HG03108 (cell line): ENCODE measurements around the gene PDZD2.
"Not testable (repeated sequence)": the region's sequence is repeated elsewhere in the genome, so short reads cannot be mapped to it uniquely, and the experiment has no call there.

Experiments
- ATAC-seq: cut with Tn5 transposase; IDR thresholded peaks from one replicate; pipeline ENCODE4 v1.9.1; 2021; ENCODE audit warnings: moderate library complexity; ENCODE audit not compliant: unreplicated experiment

PDZD2 gene

DNA sequence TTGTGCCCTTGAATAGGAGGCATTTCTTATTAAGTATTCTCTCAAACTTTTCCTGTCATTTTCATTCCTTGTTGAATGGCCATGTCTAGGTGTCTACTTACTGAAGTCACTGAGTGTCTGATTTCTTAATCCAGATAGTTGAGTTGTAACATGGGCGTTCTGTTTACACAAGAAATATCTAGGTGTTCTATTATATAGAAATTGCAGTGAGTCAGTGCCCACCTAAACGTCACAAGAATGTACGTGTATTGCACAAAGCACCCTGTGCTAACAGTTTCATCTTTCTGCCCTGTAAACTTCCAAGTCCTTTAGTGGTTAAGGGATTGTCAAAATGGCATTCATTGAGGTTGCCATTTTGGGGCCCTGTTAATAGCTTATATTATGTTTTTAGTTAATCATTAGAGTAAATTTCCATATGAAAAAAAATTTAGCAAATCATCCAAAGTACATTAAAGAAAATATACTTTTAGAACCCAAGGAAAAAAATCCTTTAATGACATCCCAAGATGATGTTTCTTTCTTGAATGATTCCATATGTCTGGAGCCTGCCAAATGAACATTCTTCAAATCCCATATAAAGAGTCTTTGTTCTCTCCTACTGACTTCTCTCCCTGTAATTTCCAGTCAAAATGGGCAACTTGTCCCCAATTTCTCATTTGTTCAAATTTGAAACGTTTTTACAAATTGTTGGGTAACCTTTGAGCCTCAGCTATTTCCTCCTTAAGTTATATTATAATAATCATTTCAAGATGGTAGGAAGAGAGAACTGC, 421.0 kb downstream of the PDZD2 start:
- ATAC-seq: no peak

DNA sequence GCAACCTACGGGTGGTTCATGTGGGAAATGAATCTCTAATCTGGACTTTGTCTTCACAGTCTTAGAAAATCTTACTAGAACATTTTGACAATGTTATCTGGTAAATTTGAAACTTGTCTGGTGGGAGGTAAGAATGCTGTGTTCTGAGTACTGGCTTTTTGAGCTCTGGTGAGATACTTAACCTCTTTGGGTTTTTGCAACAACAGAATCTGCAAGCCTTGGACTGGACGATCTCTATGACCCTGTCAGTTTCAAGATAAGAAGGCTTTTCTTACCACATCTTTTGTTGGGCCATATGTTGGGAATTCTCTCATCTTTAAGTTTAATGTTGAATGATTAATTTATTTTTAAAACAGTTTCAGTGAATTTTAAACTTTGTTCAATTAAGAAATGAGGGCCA, 422.3 kb downstream of the PDZD2 start:
- ATAC-seq: no peak

- ATAC-seq: no peak
These were observed 427.5 kb downstream of the PDZD2 start for GRCh38 chr5:32066448-32066847.

GRCh38 chr5:32067774-32068470, 429.0 kb downstream of the PDZD2 start:
- ATAC-seq: no peak

DNA sequence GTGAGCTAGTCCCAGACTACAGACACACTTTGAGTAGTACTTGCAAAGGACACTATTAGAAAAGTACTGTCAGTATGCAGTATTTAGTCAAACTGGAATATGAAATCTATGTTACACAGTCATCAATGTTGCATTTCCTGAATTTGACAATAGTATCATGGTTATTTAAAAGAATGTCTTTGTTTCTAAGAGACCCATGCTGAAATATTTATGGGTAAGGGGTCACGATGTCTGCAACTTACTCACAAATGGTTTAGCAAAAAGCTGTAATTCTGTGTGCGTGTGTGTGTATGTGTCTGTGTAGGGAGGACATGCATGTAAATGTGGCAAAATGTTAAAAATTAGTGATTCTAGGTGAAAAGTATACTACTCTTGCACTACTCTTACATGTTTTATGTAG, 429.6 kb downstream of the PDZD2 start:
- no peak for ATAC-seq

- ATAC-seq: no peak
These were observed 430.5 kb downstream of the PDZD2 start for GRCh38 chr5:32069396-32069795.

GRCh38 chr5:32071351-32071944, 432.5 kb downstream of the PDZD2 start:
- ATAC-seq: no peak

- ATAC-seq: no peak
These were observed 433.1 kb downstream of the PDZD2 start for GRCh38 chr5:32072054-32072453.

DNA sequence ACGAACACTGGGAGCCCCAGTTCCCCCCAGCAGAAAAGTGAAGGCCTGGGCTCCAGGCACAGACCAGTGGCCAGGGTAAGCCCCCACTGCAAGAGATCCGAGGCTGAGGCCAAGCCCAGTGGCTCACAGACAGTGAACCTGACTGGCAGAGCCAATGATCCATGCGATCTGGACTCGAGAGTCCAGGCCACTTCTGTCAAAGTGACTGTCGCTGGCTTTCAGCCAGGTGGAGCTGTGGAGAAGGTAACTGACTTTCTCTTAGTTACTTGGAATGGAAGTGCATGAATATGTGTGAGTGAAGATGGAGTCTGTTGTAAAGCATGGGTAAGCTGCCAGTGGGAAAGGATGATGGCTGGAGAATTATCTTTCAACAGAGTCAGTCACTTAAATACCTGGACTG, 435.5 kb downstream of the PDZD2 start:
- no peak for ATAC-seq

GRCh38 chr5:32076699-32077695, 438.1 kb downstream of the PDZD2 start:
- no peak for ATAC-seq

- not testable (repeated sequence) for ATAC-seq
These were observed 439.9 kb downstream of the PDZD2 start for GRCh38 chr5:32078855-32079254.

- ATAC-seq: not testable (repeated sequence)
These were observed 441.6 kb downstream of the PDZD2 start for GRCh38 chr5:32080565-32080964.

- no peak for ATAC-seq
These were observed 443.8 kb downstream of the PDZD2 start for GRCh38 chr5:32082701-32083100.

DNA sequence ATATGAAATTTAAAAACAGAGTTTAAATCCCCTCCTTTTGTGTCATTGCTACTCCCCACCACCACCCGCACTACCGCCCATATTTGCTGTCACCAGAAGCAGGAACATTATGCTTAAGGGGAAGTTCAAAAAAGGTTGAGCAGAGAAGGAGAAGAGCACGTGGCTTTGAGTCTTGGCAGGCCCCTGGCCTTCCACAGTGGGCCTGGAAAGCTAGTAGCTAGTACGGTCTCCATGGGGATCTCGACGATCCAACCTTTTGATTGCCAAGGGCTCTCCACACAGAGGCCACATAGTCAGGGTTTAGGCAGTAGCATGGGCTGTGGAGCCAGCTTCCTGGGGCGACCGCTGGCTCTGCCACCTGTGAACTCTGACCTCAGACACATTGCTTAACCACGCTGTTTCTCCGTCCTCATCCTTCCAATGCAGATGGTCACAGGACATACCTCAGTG, 445.1 kb downstream of the PDZD2 start:
- no peak for ATAC-seq

GRCh38 chr5:32087086-32088082, 448.5 kb downstream of the PDZD2 start:
- ATAC-seq: no peak

DNA sequence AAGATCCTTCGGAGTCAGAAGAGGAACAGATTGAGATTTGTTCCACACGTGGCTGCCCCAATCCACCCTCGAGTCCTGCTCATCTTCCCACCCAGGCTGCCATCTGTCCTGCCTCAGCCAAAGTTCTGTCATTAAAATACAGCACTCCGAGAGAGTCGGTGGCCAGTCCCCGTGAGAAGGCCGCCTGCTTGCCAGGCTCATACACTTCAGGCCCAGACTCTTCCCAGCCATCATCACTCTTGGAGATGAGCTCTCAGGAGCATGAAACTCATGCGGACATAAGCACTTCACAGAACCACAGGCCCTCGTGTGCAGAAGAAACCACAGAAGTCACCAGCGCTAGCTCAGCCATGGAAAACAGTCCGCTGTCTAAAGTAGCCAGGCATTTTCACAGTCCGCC, 449.3 kb downstream of the PDZD2 start:
- no peak for ATAC-seq

- no peak for ATAC-seq
These were observed 450.4 kb downstream of the PDZD2 start for GRCh38 chr5:32089146-32090000.

DNA sequence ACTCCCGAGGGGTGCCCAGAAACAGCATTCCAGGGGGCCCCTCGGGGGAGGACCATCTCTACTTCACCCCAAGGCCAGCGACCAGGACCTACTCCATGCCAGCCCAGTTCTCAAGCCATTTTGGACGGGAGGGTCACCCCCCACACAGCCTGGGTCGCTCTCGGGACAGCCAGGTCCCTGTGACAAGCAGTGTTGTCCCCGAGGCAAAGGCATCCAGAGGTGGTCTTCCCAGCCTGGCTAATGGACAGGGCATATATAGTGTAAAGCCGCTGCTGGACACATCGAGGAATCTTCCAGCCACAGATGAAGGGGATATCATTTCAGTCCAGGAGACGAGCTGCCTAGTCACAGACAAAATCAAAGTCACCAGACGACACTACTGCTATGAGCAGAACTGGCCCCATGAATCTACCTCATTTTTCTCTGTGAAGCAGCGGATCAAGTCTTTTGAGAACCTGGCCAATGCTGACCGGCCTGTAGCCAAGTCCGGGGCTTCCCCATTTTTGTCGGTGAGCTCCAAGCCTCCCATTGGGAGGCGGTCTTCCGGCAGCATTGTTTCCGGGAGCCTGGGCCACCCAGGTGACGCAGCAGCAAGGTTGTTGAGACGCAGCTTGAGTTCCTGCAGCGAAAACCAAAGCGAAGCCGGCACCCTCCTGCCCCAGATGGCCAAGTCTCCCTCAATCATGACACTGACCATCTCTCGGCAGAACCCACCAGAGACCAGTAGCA, 451.3 kb downstream of the PDZD2 start:
- ATAC-seq: no peak
